SK-N-MC (cell line): ENCODE measurements around the gene PLPP7.

ENCODE experiments used
- EZH2 ChIP-seq: fragments of 200-600 bp; sonication (generic); IDR thresholded peaks from one replicate; pipeline ENCODE4 v1.6.1; 2017; ENCODE audit warnings: antibody characterized with exemption
- POLR2AphosphoS5 ChIP-seq: IDR thresholded peaks from 2 replicates; pipeline ENCODE4 v1.6.1; 2012; ENCODE audit warnings: mild to moderate bottlenecking, low read depth, low read length, borderline replicate concordance

DNA sequence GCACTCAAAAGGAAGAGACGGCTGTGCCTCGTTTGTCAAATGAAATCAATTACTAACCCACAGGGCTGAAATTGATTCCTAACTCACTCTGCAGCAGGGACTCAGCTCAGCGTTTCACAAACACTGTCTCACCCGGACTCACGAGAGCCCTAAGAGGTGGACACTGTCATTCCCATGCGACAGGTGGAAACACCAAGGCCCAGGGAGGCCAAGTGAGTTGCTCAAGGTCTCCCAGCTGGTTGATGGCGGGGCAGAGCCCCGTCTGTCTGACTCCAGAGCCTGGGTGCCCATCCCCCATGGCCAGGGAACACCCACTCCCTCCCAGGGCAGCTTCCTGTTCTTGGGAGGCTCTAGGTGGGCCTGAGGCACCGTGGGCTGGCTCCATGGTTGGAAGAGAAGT, 1.3 kb upstream of the PLPP7 start:
- no peak for TF ChIP-seq POLR2AphosphoS5
- no peak for TF ChIP-seq EZH2
